COLO668 (cell line): ENCODE measurements around the gene PRAMEF10.
"Not testable (repeated sequence)": the region's sequence is repeated elsewhere in the genome, so short reads cannot be mapped to it uniquely, and the experiment has no call there.

Experiments used
- DNase-seq: peaks from one replicate; lab custom pipeline; 2025; ENCODE audit not compliant: unreplicated experiment; lab: John Stamatoyannopoulos, UW

Gene PRAMEF10

GRCh38 chr1:12898170-12898569, at the start of gene PRAMEF10:
TSS of gene PRAMEF10 (minus strand) at chr1:12898270. CDS start at chr1:12895847, 2,423 bp downstream.
- not testable (repeated sequence) for DNase-seq

- DNase-seq, result not testable (repeated sequence)
These were observed 49.4 kb upstream of the PRAMEF10 start, which contains the start of gene PRAMEF6 for GRCh38 chr1:12947480-12947879. TSS of gene PRAMEF6 (minus strand) at chr1:12947580. CDS start at chr1:12942518, 5,062 bp downstream.

GRCh38 chr1:12924368-12924767, 26.3 kb upstream of the PRAMEF10 start:
- DNase-seq, result not testable (repeated sequence)

GRCh38 chr1:12921749-12922148, 23.7 kb upstream of the PRAMEF10 start:
- DNase-seq, result not testable (repeated sequence)

- DNase-seq, result not testable (repeated sequence)
These were observed 18.2 kb upstream of the PRAMEF10 start, which contains the start of gene PRAMEF7 for GRCh38 chr1:12916310-12916709. TSS of gene PRAMEF7 (plus strand) at chr1:12916610. CDS start at chr1:12917693, 1,083 bp downstream.

GRCh38 chr1:12903793-12904572, 5.9 kb upstream of the PRAMEF10 start:
- not testable (repeated sequence) for DNase-seq

GRCh38 chr1:12899186-12899585, 1.1 kb upstream of the PRAMEF10 start:
- not testable (repeated sequence) for DNase-seq

GRCh38 chr1:12886101-12886500, 12.0 kb downstream of the PRAMEF10 start, which contains the start of gene PRAMEF4:
TSS of gene PRAMEF4 (minus strand) at chr1:12886201. CDS start at chr1:12883394, 2,807 bp downstream.
- DNase-seq, result not testable (repeated sequence)

- DNase-seq, result not testable (repeated sequence)
These were observed 19.6 kb downstream of the PRAMEF10 start for GRCh38 chr1:12878453-12878852.

GRCh38 chr1:12863131-12863880, 34.8 kb downstream of the PRAMEF10 start:
- not testable (repeated sequence) for DNase-seq

- not testable (repeated sequence) for DNase-seq
These were observed 41.3 kb downstream of the PRAMEF10 start, which contains the start of gene PRAMEF2 for GRCh38 chr1:12856786-12857185. TSS of gene PRAMEF2 (plus strand) at chr1:12857086. CDS start at chr1:12859010, 1,924 bp downstream.

- DNase-seq, result no peak
These were observed 46.3 kb downstream of the PRAMEF10 start for GRCh38 chr1:12851779-12852178.

- DNase-seq, result not testable (repeated sequence)
These were observed 49.5 kb downstream of the PRAMEF10 start, which contains the start of gene HNRNPCL1 for GRCh38 chr1:12848620-12849019. TSS of gene HNRNPCL1 (minus strand) at chr1:12848720. CDS start at chr1:12848289, 431 bp downstream.
